SKM-1 (cell line): Measurements from ENCODE around the gene RPL35.
"Not testable (repeated sequence)": the region's sequence is repeated elsewhere in the genome, so short reads cannot be mapped to it uniquely, and the experiment has no call there.

ENCODE experiments used
- DNase-seq: peaks from one replicate; lab custom pipeline; 2025; ENCODE audit not compliant: unreplicated experiment; lab: John Stamatoyannopoulos, UW

Gene RPL35

GRCh38 chr9:124853605-124854143 is 8.1 kb downstream of the RPL35 start:
- no peak for DNase-seq

GRCh38 chr9:124852829-124853531 is 8.8 kb downstream of the RPL35 start, which contains the start of gene WDR38:
TSS of gene WDR38 (plus strand) at chr9:124853460. CDS start at chr9:124853532, 72 bp downstream.
- DNase-seq, result peak; percentile 76

- DNase-seq, result no peak
These were observed 9.5 kb downstream of the RPL35 start for GRCh38 chr9:124852121-124852828.

GRCh38 chr9:124849801-124850200 is 12.0 kb downstream of the RPL35 start:
- DNase-seq, result no peak

- DNase-seq, result no peak
These were observed 14.8 kb downstream of the RPL35 start for GRCh38 chr9:124846969-124847368.

GRCh38 chr9:124846467-124846866 is 15.3 kb downstream of the RPL35 start:
- not testable (repeated sequence) for DNase-seq

GRCh38 chr9:124844291-124844690 is 17.5 kb downstream of the RPL35 start:
- DNase-seq, result no peak

GRCh38 chr9:124843456-124844034 is 18.2 kb downstream of the RPL35 start:
- no peak for DNase-seq

GRCh38 chr9:124841075-124841821 is 20.5 kb downstream of the RPL35 start:
- DNase-seq, result no peak

GRCh38 chr9:124840300-124840833 is 21.4 kb downstream of the RPL35 start:
- DNase-seq, result no peak

- DNase-seq, result no peak
These were observed 22.0 kb downstream of the RPL35 start for GRCh38 chr9:124839612-124840299.

GRCh38 chr9:124838567-124839275 is 23.0 kb downstream of the RPL35 start:
- not testable (repeated sequence) for DNase-seq

- not testable (repeated sequence) for DNase-seq
These were observed 23.6 kb downstream of the RPL35 start for GRCh38 chr9:124838132-124838531.

- no peak for DNase-seq
These were observed 26.7 kb downstream of the RPL35 start for GRCh38 chr9:124835026-124835557.

GRCh38 chr9:124834591-124834990 is 27.2 kb downstream of the RPL35 start:
- no peak for DNase-seq

- DNase-seq, result no peak
These were observed 30.0 kb downstream of the RPL35 start for GRCh38 chr9:124831642-124832364.

- no peak for DNase-seq
These were observed 31.2 kb downstream of the RPL35 start for GRCh38 chr9:124830593-124830992.

- no peak for DNase-seq
These were observed 32.5 kb downstream of the RPL35 start for GRCh38 chr9:124829334-124829669.
